CD4-positive, alpha-beta T cell (primary cell): ENCODE measurements around the gene COPS8. TPM values are rescaled to one million over a fixed set of nuclear protein-coding genes. Genes with fewer than 3 reads are reported as not detected.

Experiments used
- ATAC-seq: fragments of 200-7000 bp; cut with Tn5 transposase; one replicate; pipeline ENCODE4 v1.10.0; 2022; ENCODE audit warnings: mild to moderate bottlenecking; ENCODE audit not compliant: poor library complexity
- CTCF ChIA-PET: fragments of 350-600 bp; sonication (Branson Sonifier 250); formaldehyde crosslinking; loops from one replicate; lab custom pipeline; 2021; ENCODE audit warnings: antibody characterized with exemption, inconsistent platforms; lab: Charles Lee
- POLR2A ChIA-PET: fragments of 350-600 bp; sonication (Branson Sonifier 250); formaldehyde crosslinking; loops from one replicate; lab custom pipeline; 2021; ENCODE audit warnings: antibody characterized with exemption, inconsistent platforms; lab: Charles Lee
- DNase-seq, 14 experiments: peaks; one replicate each; pipeline ENCODE4 v3.0.0-alpha.2; 2013 to 2020; ENCODE audit warnings: mixed read lengths in 2 of 14
- H3K27ac ChIP-seq, 2 donors: one replicate each; pipeline versions ENCODE4 v1.5.1 to v1.7.0; 2013; ENCODE audit warnings: low read length in 2 of 2, low read depth in 1 of 2, mild to moderate bottlenecking in 1 of 2
- H3K27me3 ChIP-seq, 2 experiments: 1 replicate in 1 of 2; 2 replicates in 1 of 2; pipeline versions ENCODE4 v1.6.1 to v1.7.0; 2013; ENCODE audit warnings: low read length in 2 of 2, control low read depth in 1 of 2, mild to moderate bottlenecking in 1 of 2, moderate library complexity in 1 of 2; ENCODE audit not compliant: insufficient read depth in 2 of 2, control insufficient read depth in 1 of 2
- H3K36me3 ChIP-seq: one replicate; pipeline ENCODE4 v1.6.1; 2013; ENCODE audit warnings: low read length, control low read depth; ENCODE audit not compliant: insufficient read depth
- H3K4me1 ChIP-seq: one replicate; pipeline ENCODE4 v1.6.1; 2013; ENCODE audit warnings: low read length, control low read depth; ENCODE audit not compliant: insufficient read depth
- H3K4me3 ChIP-seq: one replicate; pipeline ENCODE4 v1.5.1; 2013; ENCODE audit warnings: mild to moderate bottlenecking, low read length, moderate library complexity
- H3K9me3 ChIP-seq, 2 experiments: 1 replicate in 1 of 2; 2 replicates in 1 of 2; pipeline versions ENCODE4 v1.6.1 to v1.7.0; 2013; ENCODE audit warnings: low read length in 2 of 2, mild to moderate bottlenecking in 2 of 2, control low read depth in 1 of 2, moderate library complexity in 1 of 2; ENCODE audit not compliant: control insufficient read depth in 1 of 2, insufficient read depth in 1 of 2
- H3K27ac Mint-ChIP-seq: one replicate; pipeline ENCODE4 v1.8.0; 2020; ENCODE audit warnings: mixed read lengths
- H3K27me3 Mint-ChIP-seq: one replicate; pipeline ENCODE4 v1.8.0; 2021; ENCODE audit warnings: mixed read lengths
- H3K36me3 Mint-ChIP-seq: one replicate; pipeline ENCODE4 v1.8.0; 2021; ENCODE audit warnings: low read depth, mixed read lengths
- H3K4me1 Mint-ChIP-seq: one replicate; pipeline ENCODE4 v1.8.0; 2021; ENCODE audit warnings: low read depth, mixed read lengths
- H3K4me3 Mint-ChIP-seq: one replicate; pipeline ENCODE4 v1.8.0; 2020; ENCODE audit warnings: mild to moderate bottlenecking, mixed read lengths
- H3K9me3 Mint-ChIP-seq: one replicate; pipeline ENCODE4 v1.8.0; 2020; ENCODE audit warnings: mixed read lengths
- CTCF ChIP-seq: fragments of 200-600 bp; IDR thresholded peaks from one replicate; pipeline ENCODE4 v1.8.0; 2022; ENCODE audit warnings: antibody characterized with exemption, mild to moderate bottlenecking
- intact Hi-C, 2 experiments: fragments of 100-400 bp; cut with DNase I in 1 of 2; cut with micrococcal nuclease in 1 of 2; formaldehyde crosslinking; loops; one replicate each; pipeline versions ENCODE4 v1.15.1 to v1.9.0; 2023 to 2025; cut with DNase I, micrococcal nuclease
- total RNA-seq, 174 experiments: library from RNA in 2 of 174; stranded (reverse) in 2 of 174; gene quantifications; one replicate each; pipeline ENCODE4 v1.2.3 and lab custom pipeline; 2021 to 2026

COPS8 gene
- total RNA-seq, 2 experiments from 2014 or later, result 47.9 to 51.7 TPM

GRCh38 chr2:237066396-237066795, 19.3 kb upstream of the COPS8 start:
- CTCF ChIA-PET, result no interaction called here
- Histone ChIP-seq H3K27ac (no peak overlapping the region), H3K36me3 (no peaks in the 10 kb centered on the region), H3K27me3 (no peaks in the 10 kb centered on the region), H3K4me3 (no peak overlapping the region), H3K9me3 (no peaks in the 10 kb centered on the region), H3K4me1 (no peaks in the 10 kb centered on the region)
- H3K9me3 Mint-ChIP-seq, result no peaks in the 10 kb centered on the region
- H3K27ac Mint-ChIP-seq, result no peak overlapping the region
- POLR2A ChIA-PET, result no interaction called here
- no peak for ATAC-seq
- DNase-seq, result no peak
- no peak overlapping the region for H3K4me3 Mint-ChIP-seq
- intact Hi-C loops, result no loop called here
- no peak for TF ChIP-seq CTCF
- no peaks in the 10 kb centered on the region for H3K4me1 Mint-ChIP-seq
- H3K27me3 Mint-ChIP-seq, result no peaks in the 10 kb centered on the region
- H3K36me3 Mint-ChIP-seq, result no peaks in the 10 kb centered on the region

GRCh38 chr2:237068005-237068576, 17.6 kb upstream of the COPS8 start:
- no peaks in the 10 kb centered on the region for H3K27me3 ChIP-seq
- ChIA-PET POLR2A (no interaction called here), CTCF (no interaction called here)
- H3K27ac ChIP-seq, result no peak overlapping the region
- Mint-ChIP-seq H3K27ac (no peak overlapping the region), H3K9me3 (no peaks in the 10 kb centered on the region), H3K27me3 (no peaks in the 10 kb centered on the region), H3K36me3 (no peaks in the 10 kb centered on the region), H3K4me3 (no peak overlapping the region), H3K4me1 (no peaks in the 10 kb centered on the region)
- no peak for TF ChIP-seq CTCF
- no peaks in the 10 kb centered on the region for H3K4me1 ChIP-seq
- H3K36me3 ChIP-seq, result no peaks in the 10 kb centered on the region
- H3K4me3 ChIP-seq, result no peak overlapping the region
- DNase-seq, result no peak
- ATAC-seq, result no peak
- intact Hi-C loops, result no loop called here
- H3K9me3 ChIP-seq, result no peaks in the 10 kb centered on the region

GRCh38 chr2:237072067-237072931, 13.4 kb upstream of the COPS8 start:
- Mint-ChIP-seq H3K9me3 (no peaks in the 10 kb centered on the region), H3K36me3 (no peaks in the 10 kb centered on the region), H3K4me3 (no peak overlapping the region), H3K27ac (no peak overlapping the region), H3K4me1 (no peaks in the 10 kb centered on the region), H3K27me3 (no peaks in the 10 kb centered on the region)
- ATAC-seq (peak; percentile 48), DNase-seq (peak; percentile 49 to 82 (median 68))
- Histone ChIP-seq H3K27ac (no peak overlapping the region), H3K36me3 (no peaks in the 10 kb centered on the region), H3K4me1 (no peaks in the 10 kb centered on the region), H3K4me3 (no peak overlapping the region), H3K27me3 (no peaks in the 10 kb centered on the region), H3K9me3 (no peaks in the 10 kb centered on the region)
- intact Hi-C loops, result loop anchor here (1.0 to 5.0 kb wide), 4 partner anchors 719 to 1306 kb away; no protein-coding TSS in a partner anchor
- CTCF ChIA-PET, result no interaction called here
- TF ChIP-seq CTCF, result peak; percentile 98
- POLR2A ChIA-PET, result no interaction called here
